ENCODE results near the gene ZNF254.
"Not testable (repeated sequence)": the region's sequence is repeated elsewhere in the genome, so short reads cannot be mapped to it uniquely, and the experiment has no call there.

DNA sequence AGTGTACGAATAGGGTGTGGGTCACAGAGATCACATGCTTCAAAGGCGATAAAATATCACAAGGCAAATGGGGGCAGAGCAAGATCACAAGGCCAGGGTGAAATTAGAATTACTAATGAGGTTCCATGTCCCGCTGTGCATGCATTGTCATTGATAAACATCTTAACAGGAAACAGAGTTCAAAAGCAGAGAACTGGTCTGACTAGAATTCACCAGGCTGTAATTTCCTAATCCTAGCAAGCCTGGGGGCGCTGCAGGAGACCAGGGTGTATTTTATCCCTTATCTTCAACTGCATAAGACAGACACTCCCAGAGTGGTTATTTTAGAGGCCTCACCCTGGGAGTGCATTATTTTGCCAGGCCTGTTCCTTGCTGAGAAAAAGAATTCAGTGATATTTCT is 11.5 kb upstream of the ZNF254 start:
- TF ChIP-seq, protein P1, sequence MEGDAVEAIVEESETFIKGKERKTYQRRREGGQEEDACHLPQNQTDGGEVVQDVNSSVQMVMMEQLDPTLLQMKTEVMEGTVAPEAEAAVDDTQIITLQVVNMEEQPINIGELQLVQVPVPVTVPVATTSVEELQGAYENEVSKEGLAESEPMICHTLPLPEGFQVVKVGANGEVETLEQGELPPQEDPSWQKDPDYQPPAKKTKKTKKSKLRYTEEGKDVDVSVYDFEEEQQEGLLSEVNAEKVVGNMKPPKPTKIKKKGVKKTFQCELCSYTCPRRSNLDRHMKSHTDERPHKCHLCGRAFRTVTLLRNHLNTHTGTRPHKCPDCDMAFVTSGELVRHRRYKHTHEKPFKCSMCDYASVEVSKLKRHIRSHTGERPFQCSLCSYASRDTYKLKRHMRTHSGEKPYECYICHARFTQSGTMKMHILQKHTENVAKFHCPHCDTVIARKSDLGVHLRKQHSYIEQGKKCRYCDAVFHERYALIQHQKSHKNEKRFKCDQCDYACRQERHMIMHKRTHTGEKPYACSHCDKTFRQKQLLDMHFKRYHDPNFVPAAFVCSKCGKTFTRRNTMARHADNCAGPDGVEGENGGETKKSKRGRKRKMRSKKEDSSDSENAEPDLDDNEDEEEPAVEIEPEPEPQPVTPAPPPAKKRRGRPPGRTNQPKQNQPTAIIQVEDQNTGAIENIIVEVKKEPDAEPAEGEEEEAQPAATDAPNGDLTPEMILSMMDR (conservative IDR thresholded peaks at IDR 0.05 in 1 of 2, IDR thresholded peaks at IDR 0.05 in 1 of 2; ENCODE audit: low read depth in 1 of 2, low read length in 2 of 2) = not testable (repeated sequence)
- TF ChIP-seq EZH2 (IDR thresholded peaks at IDR 0.05; ENCODE audit: low read length, missing control alignments) = not testable (repeated sequence)

Measured in fibroblast of lung (primary cell).